B cell (primary cell): ENCODE results near the gene CNOT1. TPM values are rescaled to one million over a fixed set of nuclear protein-coding genes. Genes with fewer than 3 reads are reported as not detected.

ENCODE experiments used
- ATAC-seq: fragments of 200-7000 bp; cut with Tn5 transposase; one replicate; pipeline ENCODE4 v1.10.0; 2021; ENCODE audit warnings: low read depth, mild to moderate bottlenecking, moderate number of reproducible peaks, moderate library complexity
- CTCF ChIA-PET: fragments of 350-600 bp; sonication (Branson Sonifier 250); formaldehyde crosslinking; loops from one replicate; lab custom pipeline; 2021; ENCODE audit warnings: antibody characterized with exemption, inconsistent platforms; lab: Charles Lee
- POLR2A ChIA-PET: fragments of 350-600 bp; sonication (Branson Sonifier 250); formaldehyde crosslinking; loops from one replicate; lab custom pipeline; 2021; ENCODE audit warnings: antibody characterized with exemption; lab: Charles Lee
- DNase-seq: peaks from one replicate; pipeline ENCODE4 v3.0.0; 2013
- H2AFZ ChIP-seq: 2 replicates; pipeline ENCODE4 v1.6.1; 2012; ENCODE audit warnings: mild to moderate bottlenecking, low read depth, low read length; ENCODE audit not compliant: insufficient read depth, poor library complexity, severe bottlenecking
- H3K27ac ChIP-seq, 2 donors: 1 replicate in 1 of 2; 2 replicates in 1 of 2; pipeline ENCODE4 v1.5.1; 2012 to 2013; ENCODE audit warnings: low read length in 2 of 2, mild to moderate bottlenecking in 2 of 2, moderate library complexity in 1 of 2
- H3K27me3 ChIP-seq, 4 experiments: fragments of 200-600 bp in 1 of 4; sonication (generic) in 1 of 4; replicated peaks in 1 of 4; 1 replicate in 2 of 4; 2 replicates in 2 of 4; pipeline versions ENCODE4 v1.6.1 to v1.7.0; 2013 to 2016; ENCODE audit warnings: low read length in 3 of 4, mild to moderate bottlenecking in 2 of 4, mixed read lengths in 1 of 4, moderate library complexity in 1 of 4; ENCODE audit not compliant: insufficient read depth in 4 of 4, control insufficient read depth in 3 of 4; ENCODE audit errors: control extremely low read depth in 1 of 4
- H3K36me3 ChIP-seq, 2 experiments: replicated peaks in 1 of 2; 1 replicate in 1 of 2; 2 replicates in 1 of 2; pipeline versions ENCODE4 v1.6.1 to v1.7.1; 2013; ENCODE audit warnings: low read length in 1 of 2; ENCODE audit not compliant: insufficient read depth in 2 of 2, control insufficient read depth in 1 of 2; ENCODE audit errors: control extremely low read depth in 1 of 2, extremely low read depth in 1 of 2
- H3K4me1 ChIP-seq, 2 donors: fragments of 200-600 bp in 1 of 2; sonication (generic) in 1 of 2; 1 replicate in 1 of 2; 2 replicates in 1 of 2; pipeline versions ENCODE4 v1.5.1 to v1.6.1; 2013 to 2017; ENCODE audit warnings: low read length in 2 of 2; ENCODE audit not compliant: control insufficient read depth in 2 of 2, insufficient read depth in 2 of 2
- H3K4me2 ChIP-seq: replicated peaks from 2 replicates; pipeline ENCODE3; 2012; ENCODE audit warnings: mild to moderate bottlenecking, low read depth, low read length; ENCODE audit not compliant: poor library complexity, severe bottlenecking
- H3K4me3 ChIP-seq, 5 experiments: fragments of 200-600 bp in 1 of 5; sonication (generic) in 1 of 5; 1 replicate in 3 of 5; 2 replicates in 2 of 5; pipeline versions ENCODE4 v1.5.1 to v1.7.0; 2011 to 2016; ENCODE audit warnings: low read length in 4 of 5, mild to moderate bottlenecking in 4 of 5, low read depth in 2 of 5, control low read depth in 1 of 5, moderate library complexity in 1 of 5; ENCODE audit not compliant: insufficient read depth in 1 of 5; ENCODE audit errors: control extremely low read depth in 1 of 5, extremely low read depth in 1 of 5
- H3K79me2 ChIP-seq: fragments of 200-600 bp; sonication (generic); one replicate; pipeline ENCODE4 v1.6.0; 2016; ENCODE audit warnings: low read length; ENCODE audit not compliant: control insufficient read depth, insufficient read depth
- H3K9ac ChIP-seq: fragments of 200-600 bp; sonication (generic); 2 replicates; pipeline ENCODE4 v1.6.1; 2017; ENCODE audit warnings: mild to moderate bottlenecking, low read length, moderate library complexity
- H3K9me3 ChIP-seq, 3 donors: one replicate each; pipeline versions ENCODE4 v1.6.1 to v1.7.1; 2013; ENCODE audit warnings: low read length in 2 of 3; ENCODE audit not compliant: control insufficient read depth in 2 of 3, insufficient read depth in 1 of 3; ENCODE audit errors: control extremely low read depth in 1 of 3
- H4K20me1 ChIP-seq: 2 replicates; pipeline ENCODE4 v1.6.0; 2012; ENCODE audit warnings: mild to moderate bottlenecking, low read length; ENCODE audit not compliant: insufficient read depth, control insufficient read depth, poor library complexity, severe bottlenecking
- H3K27ac Mint-ChIP-seq: one replicate; pipeline ENCODE4 v1.8.0; 2021; ENCODE audit warnings: mixed read lengths
- H3K27me3 Mint-ChIP-seq: one replicate; pipeline ENCODE4 v1.8.0; 2021; ENCODE audit warnings: mixed read lengths
- H3K4me1 Mint-ChIP-seq: one replicate; pipeline ENCODE4 v1.8.0; 2021; ENCODE audit warnings: mixed read lengths
- H3K4me3 Mint-ChIP-seq: one replicate; pipeline ENCODE4 v1.8.0; 2021; ENCODE audit warnings: mixed read lengths
- H3K9me3 Mint-ChIP-seq: one replicate; pipeline ENCODE4 v1.8.0; 2022; ENCODE audit warnings: mixed read lengths; ENCODE audit not compliant: insufficient read depth
- CTCF ChIP-seq: fragments of 200-600 bp; IDR thresholded peaks from one replicate; pipeline ENCODE4 v1.8.0; 2022; ENCODE audit warnings: antibody characterized with exemption, mild to moderate bottlenecking
- EZH2 ChIP-seq: IDR thresholded peaks from 2 replicates; pipeline ENCODE4 v1.6.1; 2012; ENCODE audit warnings: borderline replicate concordance, low read depth, mild to moderate bottlenecking, moderate library complexity, low read length; ENCODE audit not compliant: insufficient read depth, poor library complexity, severe bottlenecking
- WGBS: methylation state at CpG from one replicate; pipeline ENCODE4 v1.1.5; 2013; ENCODE audit warnings: missing lambda C conversion rate; ENCODE audit not compliant: insufficient coverage; 5-methylcytosine and 5-hydroxymethylcytosine counted together
- intact Hi-C: fragments of 100-400 bp; cut with micrococcal nuclease; formaldehyde crosslinking; loops from one replicate; pipeline ENCODE4 v1.10.0; 2022
- polyA plus RNA-seq: library from polyadenylated mRNA; depleted of rRNA; stranded (reverse); fragments of >200 nt; gene quantifications from 2 replicates; pipeline ENCODE4 v1.2.3, GENCODE V29; 2012
- total RNA-seq, 2 donors: library from RNA; stranded (reverse); fragments of 120-200 nt in 1 of 2; gene quantifications; 1 replicate in 1 of 2; 2 replicates in 1 of 2; pipeline versions ENCODE4 v1.2.3 to v1.2.4, GENCODE V29; 2013 to 2022

Gene CNOT1
- total and polyA plus RNA-seq, 2 donors (not counting 1 experiment from before 2014, with no cell fraction given), result 211 to 268 TPM

- H4K20me1 ChIP-seq, result no peaks in the 10 kb centered on the region
- intact Hi-C loops, result no loop called here
- no peaks in the 10 kb centered on the region for H3K36me3 ChIP-seq
- H3K4me3 Mint-ChIP-seq, result no peak overlapping the region
- no peak overlapping the region for H3K27ac ChIP-seq
- TF ChIP-seq CTCF (no peak), EZH2 (no peak)
- H3K79me2 ChIP-seq, result no peaks in the 10 kb centered on the region
- peaks cover 8% of the 10 kb centered on the region for H3K27me3 Mint-ChIP-seq
- no peaks in the 10 kb centered on the region for H3K9me3 Mint-ChIP-seq
- CTCF ChIA-PET, result no interaction called here
- no peaks in the 10 kb centered on the region for H3K4me1 Mint-ChIP-seq
- ATAC-seq (no peak), DNase-seq (no peak)
- no peak overlapping the region for H3K4me3 ChIP-seq
- H3K9ac ChIP-seq, result no peak overlapping the region
- no CpG with 5 or more reads among the region's 5 CpGs for WGBS
- POLR2A ChIA-PET, result no interaction called here
- no peaks in the 10 kb centered on the region for H3K27me3 ChIP-seq
- no peak overlapping the region for H2AFZ ChIP-seq
- H3K4me1 ChIP-seq, result no peaks in the 10 kb centered on the region
- H3K4me2 ChIP-seq, result no peak overlapping the region
- no peaks in the 10 kb centered on the region for H3K9me3 ChIP-seq
- no peak overlapping the region for H3K27ac Mint-ChIP-seq
Measured at GRCh38 chr16:58640949-58641348, 11.3 kb upstream of the CNOT1 start.

GRCh38 chr16:58639836-58640235, 10.2 kb upstream of the CNOT1 start:
- no peak overlapping the region for H3K4me3 Mint-ChIP-seq
- ChIA-PET POLR2A (no interaction called here), CTCF (interaction anchor here (0.7 kb wide), 1 partner anchor 281 kb away, joined by 7 read pairs; no protein-coding TSS in a partner anchor)
- no peaks in the 10 kb centered on the region for H3K4me1 Mint-ChIP-seq
- H2AFZ ChIP-seq, result no peak overlapping the region
- no peaks in the 10 kb centered on the region for H3K36me3 ChIP-seq
- H3K79me2 ChIP-seq, result no peaks in the 10 kb centered on the region
- no peak overlapping the region for H3K27ac Mint-ChIP-seq
- H3K27me3 Mint-ChIP-seq, result peaks cover 8% of the 10 kb centered on the region
- H3K4me2 ChIP-seq, result no peak overlapping the region
- DNase-seq, result no peak
- H4K20me1 ChIP-seq, result no peaks in the 10 kb centered on the region
- no peaks in the 10 kb centered on the region for H3K9me3 ChIP-seq
- H3K4me3 ChIP-seq, result no peak overlapping the region
- WGBS, result no CpG with 5 or more reads among the region's 8 CpGs
- no peak overlapping the region for H3K27ac ChIP-seq
- ATAC-seq, result no peak
- no peak overlapping the region for H3K9ac ChIP-seq
- no peaks in the 10 kb centered on the region for H3K4me1 ChIP-seq
- TF ChIP-seq EZH2, result no peak
- no peak for TF ChIP-seq CTCF
- intact Hi-C loops, result no loop called here
- no peaks in the 10 kb centered on the region for H3K27me3 ChIP-seq
- H3K9me3 Mint-ChIP-seq, result no peaks in the 10 kb centered on the region
